SK-N-SH treated with all-trans-retinoic acid at 6 μM for 48 hours (cell line): Measurements from ENCODE around the gene ARAP1.
A peak's percentile ranks its signal among the peaks of the same experiment; 100 is the strongest.

ENCODE experiments used
- ATAC-seq: fragments of 200-7000 bp; cut with Tn5 transposase; 3 replicates; pipeline ENCODE4 v1.9.1; 2020; ENCODE audit warnings: mild to moderate bottlenecking, moderate library complexity
- ARNTL ChIP-seq: fragments of 450-650 bp; formaldehyde crosslinking; IDR thresholded peaks from 2 replicates; pipeline ENCODE4 v1.5.0; 2020; ENCODE audit warnings: low read depth, mild to moderate bottlenecking, moderate library complexity, borderline replicate concordance
- BACH2 ChIP-seq: fragments of 250-450 bp; sonication (Bioruptor Pico); IDR thresholded peaks from 2 replicates; pipeline ENCODE4 v1.9.0; 2021; ENCODE audit warnings: mild to moderate bottlenecking, borderline replicate concordance
- CSDC2 ChIP-seq: fragments of 250-450 bp; sonication (Bioruptor Pico); IDR thresholded peaks from 2 replicates; pipeline ENCODE4 v1.5.0; 2020; ENCODE audit warnings: mild to moderate bottlenecking, moderate library complexity
- ESRRG ChIP-seq: fragments of 250-450 bp; sonication (Bioruptor Pico); IDR thresholded peaks from 2 replicates; pipeline ENCODE4 v1.6.1; 2021; ENCODE audit warnings: mild to moderate bottlenecking
- GLIS3 ChIP-seq: fragments of 250-450 bp; sonication (Bioruptor Pico); IDR thresholded peaks from 2 replicates; pipeline ENCODE4 v1.5.0; 2020; ENCODE audit warnings: mild to moderate bottlenecking, moderate library complexity
- ISL1 ChIP-seq: fragments of 250-450 bp; sonication (Bioruptor Pico); IDR thresholded peaks from 2 replicates; pipeline ENCODE4 v2.1.2; 2022; ENCODE audit warnings: mild to moderate bottlenecking, moderate library complexity
- OSR1 ChIP-seq: fragments of 250-450 bp; sonication (Bioruptor Pico); IDR thresholded peaks from 2 replicates; pipeline ENCODE4 v1.8.0; 2022; ENCODE audit warnings: moderate library complexity, mild to moderate bottlenecking, inconsistent platforms
- PATZ1 ChIP-seq: fragments of 250-450 bp; sonication (Bioruptor Pico); IDR thresholded peaks from 2 replicates; pipeline ENCODE4 v1.8.0; 2020; ENCODE audit warnings: mild to moderate bottlenecking, moderate library complexity, borderline replicate concordance
- RARB ChIP-seq: fragments of 250-450 bp; sonication (Bioruptor Pico); IDR thresholded peaks from 2 replicates; pipeline ENCODE4 v1.8.0; 2021; ENCODE audit warnings: mild to moderate bottlenecking, moderate library complexity
- SNAI2 ChIP-seq: fragments of 250-450 bp; sonication (Bioruptor Pico); IDR thresholded peaks from 2 replicates; pipeline ENCODE4 v1.5.0; 2020; ENCODE audit warnings: mild to moderate bottlenecking, moderate library complexity
- TCF4 ChIP-seq: fragments of 250-450 bp; sonication (Bioruptor Pico); IDR thresholded peaks from 2 replicates; pipeline ENCODE4 v1.8.0; 2021; ENCODE audit warnings: mild to moderate bottlenecking, moderate library complexity, borderline replicate concordance
- TOX ChIP-seq: fragments of 250-450 bp; sonication (Bioruptor Pico); IDR thresholded peaks from 2 replicates; pipeline ENCODE4 v1.8.0; 2021; ENCODE audit warnings: mild to moderate bottlenecking, moderate library complexity, borderline replicate concordance
- TSHZ2 ChIP-seq: fragments of 250-450 bp; sonication (Bioruptor Pico); IDR thresholded peaks from 2 replicates; pipeline ENCODE4 v1.5.0; 2020; ENCODE audit warnings: mild to moderate bottlenecking, moderate library complexity
- ZC3H10 ChIP-seq: fragments of 250-450 bp; sonication (Bioruptor Pico); IDR thresholded peaks from 2 replicates; pipeline ENCODE4 v1.5.1; 2021; ENCODE audit warnings: mild to moderate bottlenecking, moderate library complexity
- ZFP30 ChIP-seq: fragments of 450-650 bp; formaldehyde crosslinking; IDR thresholded peaks from 2 replicates; pipeline ENCODE4 v1.5.0; 2022; ENCODE audit warnings: mild to moderate bottlenecking, moderate library complexity
- ZNF565 ChIP-seq: fragments of 450-650 bp; formaldehyde crosslinking; conservative IDR thresholded peaks from 2 replicates; pipeline ENCODE4 v1.5.0; 2020; ENCODE audit warnings: low read depth, mild to moderate bottlenecking, moderate library complexity
- ZNF70 ChIP-seq: fragments of 450-650 bp; formaldehyde crosslinking; IDR thresholded peaks from 2 replicates; pipeline ENCODE4 v1.5.0; 2020; ENCODE audit warnings: mild to moderate bottlenecking, moderate library complexity
- ZNF8 ChIP-seq: fragments of 450-650 bp; formaldehyde crosslinking; IDR thresholded peaks from 2 replicates; pipeline ENCODE4 v1.5.0; 2020; ENCODE audit warnings: mild to moderate bottlenecking, moderate library complexity
- TF ChIP-seq, protein P1 (sequence below): fragments of 250-450 bp; sonication (Bioruptor Pico); IDR thresholded peaks from 2 replicates; pipeline ENCODE4 v1.5.1; 2021; ENCODE audit warnings: mild to moderate bottlenecking, moderate library complexity
- TF ChIP-seq, protein P2 (sequence below): fragments of 250-450 bp; sonication (Bioruptor Pico); IDR thresholded peaks from 2 replicates; pipeline ENCODE4 v1.8.0; 2021; ENCODE audit warnings: low read depth, mild to moderate bottlenecking, moderate library complexity, borderline replicate concordance

ARAP1 gene

DNA sequence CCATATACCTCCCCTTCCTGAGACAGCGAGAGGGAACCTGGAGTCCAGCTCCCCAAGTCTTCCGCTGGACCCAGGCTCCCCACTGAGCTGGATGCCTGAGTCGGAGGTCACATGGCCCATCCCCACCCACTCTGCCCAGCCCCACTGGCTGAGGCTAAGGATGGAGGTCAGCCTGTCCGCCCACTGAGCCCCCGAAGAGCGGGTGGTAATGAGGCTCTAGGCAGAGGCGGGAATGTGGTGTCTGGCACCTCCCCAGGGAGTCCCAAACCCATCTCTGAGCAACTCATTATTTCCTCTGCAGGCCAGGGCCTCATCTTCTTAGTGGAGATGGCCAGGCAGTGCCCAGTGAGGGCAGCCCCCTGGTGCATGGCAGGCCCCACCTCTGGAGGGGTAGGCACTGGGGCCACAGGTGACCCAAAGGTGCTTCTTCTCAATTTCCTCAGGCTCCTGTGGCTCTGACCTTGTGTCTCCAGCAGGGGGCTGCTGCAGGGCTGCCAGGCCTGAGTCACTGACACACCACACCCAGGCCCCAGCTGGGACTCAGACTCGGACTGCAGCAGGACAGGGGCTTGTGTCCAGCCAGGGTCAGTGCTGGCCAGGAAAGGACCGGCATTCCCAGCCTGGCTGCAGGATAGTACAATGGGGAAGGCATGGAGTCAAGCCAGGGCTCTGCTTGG, 67.8 kb downstream of the ARAP1 start:
- peak; percentile 87 for ATAC-seq
- TF ChIP-seq GLIS3 (CRISPR knock-in tag) (no peak), TSHZ2 (CRISPR knock-in tag) (no peak), ISL1 (CRISPR knock-in tag) (no peak), BACH2 (CRISPR knock-in tag) (no peak), ZNF70 (CRISPR knock-in tag) (no peak), ESRRG (CRISPR knock-in tag) (no peak), SNAI2 (CRISPR knock-in tag) (no peak)

DNA sequence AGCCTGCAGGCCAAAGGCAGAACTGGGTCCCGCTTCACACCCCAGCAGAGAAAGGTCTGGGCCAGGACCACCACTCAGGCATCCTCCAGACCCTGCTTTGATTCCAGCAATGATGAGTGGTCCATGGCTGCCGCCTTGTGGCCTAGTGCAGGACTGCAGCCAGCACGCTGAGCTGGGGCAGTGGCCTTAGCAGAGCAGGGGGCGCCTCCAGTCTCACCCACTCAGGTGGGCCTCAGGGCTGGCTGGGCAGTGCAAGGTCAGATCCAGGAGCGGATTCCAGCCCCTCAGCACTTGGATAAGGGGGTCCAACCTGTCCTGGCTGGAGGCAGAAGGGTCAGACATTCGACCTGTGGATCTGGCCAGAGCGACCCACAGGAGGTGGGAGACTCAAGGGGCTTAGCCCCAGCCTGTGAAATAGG, 68.4 kb downstream of the ARAP1 start:
- no peak for TF ChIP-seq ZNF8 (CRISPR knock-in tag)
- TF ChIP-seq, protein P1, sequence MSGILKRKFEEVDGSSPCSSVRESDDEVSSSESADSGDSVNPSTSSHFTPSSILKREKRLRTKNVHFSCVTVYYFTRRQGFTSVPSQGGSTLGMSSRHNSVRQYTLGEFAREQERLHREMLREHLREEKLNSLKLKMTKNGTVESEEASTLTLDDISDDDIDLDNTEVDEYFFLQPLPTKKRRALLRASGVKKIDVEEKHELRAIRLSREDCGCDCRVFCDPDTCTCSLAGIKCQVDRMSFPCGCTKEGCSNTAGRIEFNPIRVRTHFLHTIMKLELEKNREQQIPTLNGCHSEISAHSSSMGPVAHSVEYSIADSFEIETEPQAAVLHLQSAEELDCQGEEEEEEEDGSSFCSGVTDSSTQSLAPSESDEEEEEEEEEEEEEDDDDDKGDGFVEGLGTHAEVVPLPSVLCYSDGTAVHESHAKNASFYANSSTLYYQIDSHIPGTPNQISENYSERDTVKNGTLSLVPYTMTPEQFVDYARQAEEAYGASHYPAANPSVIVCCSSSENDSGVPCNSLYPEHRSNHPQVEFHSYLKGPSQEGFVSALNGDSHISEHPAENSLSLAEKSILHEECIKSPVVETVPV = no peak
- no peak for TF ChIP-seq ZNF565
- no peak for TF ChIP-seq SNAI2 (CRISPR knock-in tag)
- TF ChIP-seq ESRRG (CRISPR knock-in tag) = no peak
- TF ChIP-seq ARNTL = no peak
- TF ChIP-seq GLIS3 (CRISPR knock-in tag) = no peak
- TF ChIP-seq, protein P2, sequence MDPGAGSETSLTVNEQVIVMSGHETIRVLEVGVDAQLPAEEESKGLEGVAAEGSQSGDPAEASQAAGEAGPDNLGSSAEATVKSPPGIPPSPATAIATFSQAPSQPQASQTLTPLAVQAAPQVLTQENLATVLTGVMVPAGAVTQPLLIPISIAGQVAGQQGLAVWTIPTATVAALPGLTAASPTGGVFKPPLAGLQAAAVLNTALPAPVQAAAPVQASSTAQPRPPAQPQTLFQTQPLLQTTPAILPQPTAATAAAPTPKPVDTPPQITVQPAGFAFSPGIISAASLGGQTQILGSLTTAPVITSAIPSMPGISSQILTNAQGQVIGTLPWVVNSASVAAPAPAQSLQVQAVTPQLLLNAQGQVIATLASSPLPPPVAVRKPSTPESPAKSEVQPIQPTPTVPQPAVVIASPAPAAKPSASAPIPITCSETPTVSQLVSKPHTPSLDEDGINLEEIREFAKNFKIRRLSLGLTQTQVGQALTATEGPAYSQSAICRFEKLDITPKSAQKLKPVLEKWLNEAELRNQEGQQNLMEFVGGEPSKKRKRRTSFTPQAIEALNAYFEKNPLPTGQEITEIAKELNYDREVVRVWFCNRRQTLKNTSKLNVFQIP (CRISPR knock-in tag) = no peak
- TF ChIP-seq ZC3H10 (CRISPR knock-in tag) = no peak
- TF ChIP-seq BACH2 (CRISPR knock-in tag) = no peak
- no peak for TF ChIP-seq ISL1 (CRISPR knock-in tag)
- peak; percentile 81 for ATAC-seq

- no peak for ATAC-seq
- TF ChIP-seq ARNTL (no peak), TOX (CRISPR knock-in tag) (no peak), TCF4 (CRISPR knock-in tag) (no peak), RARB (no peak)
Observed at GRCh38 chr11:72682858-72683243, 69.4 kb downstream of the ARAP1 start.

DNA sequence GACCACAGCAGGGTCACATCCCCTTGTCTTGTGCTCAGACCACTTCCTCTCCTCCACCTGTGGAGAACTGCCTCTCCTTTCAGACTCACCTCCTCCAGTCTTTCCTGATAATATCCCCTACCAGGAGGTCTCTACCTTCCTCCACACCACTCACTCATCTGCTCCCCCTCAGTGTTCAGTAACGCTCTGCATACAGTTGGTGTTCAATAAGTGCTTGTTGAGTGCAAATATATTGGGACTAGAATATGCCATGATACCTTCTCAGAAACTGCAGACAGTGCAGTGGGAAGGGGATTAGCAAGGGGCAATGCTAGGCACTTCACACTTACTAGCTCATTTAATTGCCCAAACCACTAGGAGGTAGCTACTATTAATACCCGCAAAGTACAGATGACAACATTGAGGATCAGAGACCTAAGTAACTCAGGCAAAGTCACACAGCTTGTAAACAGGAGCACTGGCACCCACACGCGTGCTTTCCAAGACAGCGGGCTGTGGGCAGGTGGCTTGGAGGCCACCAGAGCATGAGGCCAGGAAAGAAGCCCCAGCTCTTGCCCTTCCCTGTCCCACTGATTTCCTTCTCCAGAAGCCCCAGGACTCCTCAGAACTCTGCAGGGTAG, 69.9 kb downstream of the ARAP1 start:
- ATAC-seq = no peak
- no peak for TF ChIP-seq CSDC2 (CRISPR knock-in tag)
- no peak for TF ChIP-seq TOX (CRISPR knock-in tag)
- no peak for TF ChIP-seq PATZ1 (CRISPR knock-in tag)
- no peak for TF ChIP-seq OSR1 (CRISPR knock-in tag)
- no peak for TF ChIP-seq ZFP30
